GM23248 (cell line): ENCODE data around the gene TGIF1. TPM values are rescaled to one million over a fixed set of nuclear protein-coding genes. Genes with fewer than 3 reads are reported as not detected.

ENCODE experiments used
- DNase-seq: peaks from one replicate; pipeline ENCODE4 v3.0.0-alpha.2; 2015
- H2AFZ ChIP-seq: fragments of 200-600 bp; sonication (generic); 2 replicates; pipeline ENCODE4 v1.6.1; 2016; ENCODE audit warnings: antibody characterized with exemption
- H3F3A ChIP-seq: fragments of 200-600 bp; sonication (generic); 2 replicates; pipeline ENCODE4 v1.6.1; 2016; ENCODE audit warnings: mild to moderate bottlenecking, antibody characterized with exemption, mixed run types; ENCODE audit not compliant: insufficient read depth
- H3K27ac ChIP-seq: fragments of 200-600 bp; sonication (generic); 2 replicates; pipeline ENCODE4 v1.5.1; 2016; ENCODE audit warnings: mild to moderate bottlenecking
- H3K27me3 ChIP-seq: fragments of 200-600 bp; sonication (generic); replicated peaks from 2 replicates; pipeline ENCODE4 v1.6.1; 2016; ENCODE audit warnings: mild to moderate bottlenecking; ENCODE audit not compliant: insufficient read depth
- H3K36me3 ChIP-seq: fragments of 200-600 bp; sonication (generic); 2 replicates; pipeline ENCODE4 v1.6.1; 2016; ENCODE audit warnings: low read depth, mild to moderate bottlenecking
- H3K4me1 ChIP-seq: fragments of 200-600 bp; sonication (generic); 2 replicates; pipeline ENCODE4 v1.6.1; 2016; ENCODE audit warnings: mild to moderate bottlenecking; ENCODE audit not compliant: insufficient read depth
- H3K4me2 ChIP-seq: fragments of 200-600 bp; sonication (generic); one replicate; pipeline ENCODE4 v1.6.1; 2016; ENCODE audit warnings: mild to moderate bottlenecking; ENCODE audit not compliant: unreplicated experiment
- H3K4me3 ChIP-seq: fragments of 200-600 bp; sonication (generic); 2 replicates; pipeline ENCODE4 v1.5.1; 2016; ENCODE audit warnings: mild to moderate bottlenecking
- H3K79me2 ChIP-seq: fragments of 200-600 bp; sonication (generic); 2 replicates; pipeline ENCODE4 v1.6.1; 2016; ENCODE audit warnings: mild to moderate bottlenecking; ENCODE audit not compliant: insufficient read depth
- H3K9ac ChIP-seq: fragments of 200-600 bp; sonication (generic); 2 replicates; pipeline ENCODE4 v1.6.1; 2016; ENCODE audit warnings: mild to moderate bottlenecking
- H3K9me2 ChIP-seq: fragments of 200-600 bp; sonication (generic); 2 replicates; pipeline ENCODE4 v1.6.1; 2016; ENCODE audit warnings: mixed run types, mild to moderate bottlenecking, moderate library complexity; ENCODE audit not compliant: insufficient read depth
- H3K9me3 ChIP-seq: fragments of 200-600 bp; sonication (generic); one replicate; pipeline ENCODE4 v1.6.1; 2017; ENCODE audit warnings: low read depth
- H4K20me1 ChIP-seq: fragments of 200-600 bp; sonication (generic); 2 replicates; pipeline ENCODE4 v1.6.0; 2016; ENCODE audit not compliant: insufficient read depth
- EZH2 ChIP-seq: fragments of 200-600 bp; sonication (generic); IDR thresholded peaks from 2 replicates; pipeline ENCODE4 v1.6.1; 2018; ENCODE audit warnings: antibody characterized with exemption, mild to moderate bottlenecking; ENCODE audit not compliant: insufficient read depth, poor library complexity, severe bottlenecking
- EZH2phosphoT487 ChIP-seq: fragments of 200-600 bp; sonication (generic); IDR thresholded peaks from 2 replicates; pipeline ENCODE4 v1.6.1; 2018; ENCODE audit warnings: antibody characterized with exemption, moderate library complexity, mild to moderate bottlenecking, low read depth; ENCODE audit not compliant: insufficient read depth
- WGBS, 2 experiments: methylation state at CpG; one replicate each; pipeline ENCODE4 v1.1.6; 2015 to 2017; ENCODE audit warnings: low lambda C conversion rate in 2 of 2, low coverage in 1 of 2; ENCODE audit errors: missing lambda C conversion rate in 2 of 2; 5-methylcytosine and 5-hydroxymethylcytosine counted together
- in situ Hi-C: fragments of 300-500 bp; cut with MboI; formaldehyde crosslinking; loops from 2 replicates; pipeline ENCODE4 v1.15.0; 2020
- polyA plus RNA-seq: library from polyadenylated mRNA; unstranded; fragments of >200 nt; fragmentation: Nextera tagmentation; extraction: Ambion mirVana; gene quantifications from 2 replicates; pipeline ENCODE4 v1.2.1, GENCODE V29; 2016
- total RNA-seq: library from RNA; depleted of rRNA; stranded (reverse); fragments of >200 nt; shearing (Covaris generic); gene quantifications from 2 replicates; pipeline ENCODE4 v1.2.3, GENCODE V29; 2014

TGIF1 gene
- total and polyA plus RNA-seq, 2 experiments from 2014 or later, result 88.0 to 122 TPM

DNA sequence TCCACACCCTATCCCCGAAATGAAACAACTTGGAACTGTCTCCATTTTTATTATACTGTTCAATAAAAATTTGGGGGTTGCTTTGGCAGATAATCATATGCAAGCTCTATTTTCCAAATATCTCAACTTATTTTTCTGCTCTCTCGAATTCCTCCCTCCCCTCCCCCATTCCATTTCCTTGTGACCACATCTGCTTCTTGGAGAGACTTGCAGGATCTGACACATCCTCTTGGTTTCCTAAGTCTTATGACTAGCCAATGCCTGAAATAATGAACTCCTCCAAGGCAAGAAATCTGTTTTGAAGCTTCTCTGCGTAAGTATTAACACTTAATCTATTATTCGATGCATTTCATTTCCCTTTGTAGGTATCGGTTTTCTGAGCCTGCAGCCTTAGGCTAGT, 16.1 kb downstream of the TGIF1 start:
- WGBS, 2 experiments, result 18 to 21% methylated on average over 5 of the region's 5 CpGs
- Histone ChIP-seq H3K4me1 (peaks cover 31% of the 10 kb centered on the region), H3K4me3 (peak overlapping the region; percentile 40; the same call in 1 of the 2 replicates), H3K9me3 (no peaks in the 10 kb centered on the region), H2AFZ (0 out of 2 replicates have a peak overlapping the region, but pooled peaks have one; percentile 4), H3K9ac (peak overlapping the region; percentile 25; the same call in 1 of the 2 replicates), H3F3A (peaks cover 36% of the 10 kb centered on the region), H3K27me3 (no peaks in the 10 kb centered on the region), H3K27ac (peak overlapping the region; percentile 64), H3K4me2 (peak overlapping the region; percentile 64), H3K79me2 (peaks cover 5% of the 10 kb centered on the region), H3K36me3 (peaks cover 13% of the 10 kb centered on the region), H3K9me2 (no peaks in the 10 kb centered on the region), H4K20me1 (no peaks in the 10 kb centered on the region)
- TF ChIP-seq EZH2, result no peak
- no peak for TF ChIP-seq EZH2phosphoT487
- DNase-seq, result peak; percentile 92
- in situ Hi-C loops, result loop anchor here (10.0 kb wide), 1 partner anchor 119 kb away; no protein-coding TSS in a partner anchor

DNA sequence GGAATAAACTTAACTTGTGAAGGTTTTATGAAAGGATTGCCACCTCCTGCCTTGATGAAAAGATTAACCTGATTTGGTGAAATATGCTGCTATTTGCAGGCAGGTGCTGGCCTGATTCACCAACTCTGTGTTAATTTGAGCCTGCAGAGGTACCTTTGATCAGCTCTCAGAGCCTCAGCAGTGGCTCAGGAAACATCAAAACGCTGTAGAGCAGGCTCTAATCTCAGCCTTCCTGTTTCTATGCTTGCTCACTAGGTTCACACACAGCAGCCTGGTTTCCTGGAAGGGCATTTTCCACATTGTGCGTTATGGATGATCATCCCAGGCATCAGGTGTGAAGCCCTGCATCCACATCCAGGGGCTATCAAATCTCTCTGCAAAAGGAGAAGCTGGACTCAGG, 16.9 kb downstream of the TGIF1 start:
- TF ChIP-seq EZH2phosphoT487 (no peak), EZH2 (no peak)
- Histone ChIP-seq H3K9me2 (no peaks in the 10 kb centered on the region), H3K4me1 (peaks cover 31% of the 10 kb centered on the region), H3K36me3 (peaks cover 5% of the 10 kb centered on the region; the same call in 1 of the 2 replicates), H3K9ac (peak overlapping the region; percentile 25; the same call in 1 of the 2 replicates), H2AFZ (peak overlapping the region; percentile 4; the same call in 1 of the 2 replicates), H3F3A (peaks cover 28% of the 10 kb centered on the region), H3K4me2 (peak overlapping the region; percentile 64), H3K27me3 (no peaks in the 10 kb centered on the region), H4K20me1 (no peaks in the 10 kb centered on the region), H3K9me3 (no peaks in the 10 kb centered on the region), H3K27ac (no peak overlapping the region), H3K79me2 (no peaks in the 10 kb centered on the region), H3K4me3 (no peak overlapping the region)
- in situ Hi-C loops, result loop anchor here (10.0 kb wide), 1 partner anchor 118 kb away; no protein-coding TSS in a partner anchor
- no peak for DNase-seq
- 55 to 58% methylated on average over 2 of the region's 2 CpGs for WGBS, 2 experiments

DNA sequence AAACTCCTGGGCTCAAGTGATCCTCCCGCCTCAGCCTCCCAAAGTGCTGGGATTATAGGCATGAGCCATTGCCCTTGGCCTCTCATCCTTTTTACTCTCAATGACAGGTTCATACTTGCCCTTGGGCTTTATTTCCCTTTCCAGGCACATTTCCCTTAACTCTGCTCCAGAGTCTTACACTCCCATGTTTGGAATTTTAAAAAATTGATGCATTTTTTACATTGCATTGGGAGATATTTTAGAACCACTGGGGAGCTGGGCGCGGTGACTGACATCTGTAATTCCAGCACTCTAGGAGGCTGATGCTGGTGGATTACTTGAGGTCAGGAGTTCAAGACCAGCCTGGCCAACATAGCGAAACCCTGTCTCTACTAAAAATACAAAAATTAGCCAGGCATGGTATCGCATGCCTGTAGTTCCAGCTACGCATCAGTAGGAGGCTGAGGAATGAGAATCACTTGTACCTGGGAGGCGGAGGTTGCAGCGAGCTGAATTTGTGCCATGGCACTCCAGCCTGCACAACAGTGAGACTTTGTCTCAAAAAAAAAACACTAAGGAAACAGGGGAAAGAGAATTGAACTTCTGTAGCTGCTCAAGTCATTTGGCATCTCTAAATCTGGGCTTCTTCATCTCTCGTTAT, 18.2 kb downstream of the TGIF1 start:
- no peaks in the 10 kb centered on the region for H3K79me2 ChIP-seq
- TF ChIP-seq EZH2 (no peak), EZH2phosphoT487 (no peak)
- WGBS, 2 experiments, result 89 to 93% methylated on average over 9 of the region's 9 CpGs
- in situ Hi-C loops, result loop anchor here (10.0 kb wide), 1 partner anchor 117 kb away; no protein-coding TSS in a partner anchor
- H2AFZ ChIP-seq, result no peak overlapping the region
- no peaks in the 10 kb centered on the region for H3K36me3 ChIP-seq
- no peak overlapping the region for H3K4me2 ChIP-seq
- no peaks in the 10 kb centered on the region for H3K27me3 ChIP-seq
- no peak for DNase-seq
- no peaks in the 10 kb centered on the region for H4K20me1 ChIP-seq
- H3K9ac ChIP-seq, result no peak overlapping the region
- H3F3A ChIP-seq, result peaks cover 15% of the 10 kb centered on the region
- H3K9me3 ChIP-seq, result no peaks in the 10 kb centered on the region
- peaks cover 20% of the 10 kb centered on the region for H3K4me1 ChIP-seq
- H3K9me2 ChIP-seq, result no peaks in the 10 kb centered on the region
- H3K27ac ChIP-seq, result no peak overlapping the region
- H3K4me3 ChIP-seq, result no peak overlapping the region

DNA sequence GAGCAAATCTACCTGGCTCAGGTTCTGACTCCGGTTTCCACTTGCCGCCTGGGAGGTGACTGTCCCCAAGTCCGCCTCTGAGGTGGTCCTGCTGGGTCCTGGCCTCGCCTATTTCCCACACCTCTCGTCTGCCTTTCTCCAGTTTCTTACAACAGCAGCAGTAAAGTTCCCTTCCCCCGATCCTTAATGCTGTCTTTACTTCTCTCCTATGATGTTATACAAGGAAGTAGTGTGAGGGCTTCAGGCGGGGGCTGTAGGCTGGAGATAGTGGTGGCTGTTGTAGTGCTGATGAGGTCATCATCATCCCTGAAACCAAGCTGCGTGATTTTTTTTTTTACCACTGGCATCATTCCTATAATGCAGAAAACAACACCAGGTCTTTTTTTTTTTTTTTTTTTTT, 18.9 kb downstream of the TGIF1 start:
- Histone ChIP-seq H4K20me1 (no peaks in the 10 kb centered on the region), H3K4me1 (peaks cover 15% of the 10 kb centered on the region), H3K9me2 (no peaks in the 10 kb centered on the region), H3K79me2 (no peaks in the 10 kb centered on the region), H3K27ac (no peak overlapping the region), H3K9me3 (no peaks in the 10 kb centered on the region), H3K9ac (no peak overlapping the region), H3K27me3 (no peaks in the 10 kb centered on the region), H3K4me2 (no peak overlapping the region), H2AFZ (no peak overlapping the region), H3K36me3 (no peaks in the 10 kb centered on the region), H3F3A (peaks cover 10% of the 10 kb centered on the region), H3K4me3 (no peak overlapping the region)
- TF ChIP-seq EZH2phosphoT487 (no peak), EZH2 (no peak)
- in situ Hi-C loops, result loop anchor here (10.0 kb wide), 1 partner anchor 116 kb away; no protein-coding TSS in a partner anchor
- DNase-seq, result no peak
- WGBS, 2 experiments, result 88 to 94% methylated on average over 8 of the region's 8 CpGs
